Gastroesophageal sphincter (tissue), 3 donors: ENCODE data around the gene PARD3B.

Experiments used
- CTCF ChIP-seq, 4 experiments: fragments of 200-600 bp in 2 of 4; fragments of 450-650 bp in 2 of 4; sonication (generic) in 1 of 4; IDR thresholded peaks; one replicate each; pipeline ENCODE4 v1.5.1; 2017 to 2019; ENCODE audit warnings: antibody characterized with exemption in 4 of 4, mild to moderate bottlenecking in 2 of 4, moderate library complexity in 2 of 4
- EP300 ChIP-seq: sonication (generic); formaldehyde crosslinking; IDR thresholded peaks from one replicate; pipeline ENCODE4 v1.6.1; 2017; ENCODE audit warnings: antibody characterized with exemption, mild to moderate bottlenecking
- POLR2A ChIP-seq, 2 donors: fragments of 450-650 bp; IDR thresholded peaks; one replicate each; pipeline ENCODE4 v1.6.1; 2017; ENCODE audit warnings: antibody characterized with exemption in 2 of 2, mild to moderate bottlenecking in 2 of 2, moderate library complexity in 1 of 2
- POLR2AphosphoS5 ChIP-seq: sonication (generic); formaldehyde crosslinking; IDR thresholded peaks from one replicate; pipeline ENCODE4 v1.6.1; 2017; ENCODE audit warnings: antibody characterized with exemption

GRCh38 chr2:205571360-205571959, 1026.2 kb downstream of the PARD3B start:
- TF ChIP-seq CTCF (IDR thresholded peaks at IDR 0.05) (no peak), POLR2AphosphoS5 (no peak), POLR2A (IDR thresholded peaks at IDR 0.05) (no peak), EP300 (no peak)
